ENCODE data around the gene AIF1L. TPM values are rescaled to one million over a fixed set of nuclear protein-coding genes. Genes with fewer than 3 reads are reported as not detected.
"Not testable (repeated sequence)": the region's sequence is repeated elsewhere in the genome, so short reads cannot be mapped to it uniquely, and the experiment has no call there.

The AIF1L gene
- total RNA-seq, 2 experiments from 2014 or later, result 0.11 to 0.23 TPM

DNA sequence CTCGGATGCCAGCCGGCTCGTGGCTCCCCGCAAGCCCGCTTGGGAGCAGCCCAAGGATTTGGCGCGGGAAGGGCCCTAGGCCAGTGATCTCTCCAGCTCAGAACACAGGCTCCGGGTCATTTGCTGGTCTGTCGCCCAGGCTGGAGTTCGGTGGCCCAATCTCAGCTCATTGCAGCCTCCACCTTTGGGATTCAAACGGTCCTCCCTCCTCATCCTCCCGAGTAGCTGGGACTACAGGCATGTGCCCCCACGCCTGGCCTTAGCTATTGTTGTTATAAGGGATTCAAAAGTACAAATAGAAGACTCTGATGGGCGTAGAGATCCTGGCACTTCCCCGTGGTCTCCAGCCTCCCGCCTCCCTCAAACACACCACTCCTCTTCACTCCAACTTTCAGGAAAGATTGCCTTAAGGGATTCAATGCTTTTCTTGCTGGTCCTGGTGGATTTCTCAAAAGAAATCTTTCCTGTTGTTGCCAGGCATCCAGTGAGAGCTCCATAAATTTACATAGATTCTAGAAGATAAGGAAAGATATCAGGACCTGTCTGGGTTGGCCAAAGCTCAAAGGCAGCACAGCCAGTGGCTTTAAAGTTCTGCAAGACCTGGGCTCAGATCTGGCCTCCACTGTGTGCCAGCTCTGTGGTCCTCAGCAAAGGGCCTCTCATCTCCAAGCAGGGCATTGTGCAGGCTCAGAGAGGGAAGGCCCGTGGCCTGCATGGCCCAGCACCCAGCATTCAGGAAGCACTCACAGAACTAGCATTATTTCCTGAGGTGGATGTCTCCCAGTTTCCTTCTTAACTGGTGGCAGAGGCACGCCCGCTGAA is 1.0 kb downstream of the AIF1L start:
- POLR2A ChIA-PET, result no interaction called here
- CTCF ChIA-PET, result interaction anchor here (0.6 to 1.6 kb wide), 2 partner anchors 21 to 40 kb away, joined by 3 read pairs; no protein-coding TSS in a partner anchor

- POLR2A ChIA-PET, result no interaction called here
- CTCF ChIA-PET, result interaction anchor here (1.6 kb wide), 1 partner anchor 41 kb away, joined by 3 read pairs; no protein-coding TSS in a partner anchor
Measured at GRCh38 chr9:131097948-131098278, 1.6 kb downstream of the AIF1L start.

DNA sequence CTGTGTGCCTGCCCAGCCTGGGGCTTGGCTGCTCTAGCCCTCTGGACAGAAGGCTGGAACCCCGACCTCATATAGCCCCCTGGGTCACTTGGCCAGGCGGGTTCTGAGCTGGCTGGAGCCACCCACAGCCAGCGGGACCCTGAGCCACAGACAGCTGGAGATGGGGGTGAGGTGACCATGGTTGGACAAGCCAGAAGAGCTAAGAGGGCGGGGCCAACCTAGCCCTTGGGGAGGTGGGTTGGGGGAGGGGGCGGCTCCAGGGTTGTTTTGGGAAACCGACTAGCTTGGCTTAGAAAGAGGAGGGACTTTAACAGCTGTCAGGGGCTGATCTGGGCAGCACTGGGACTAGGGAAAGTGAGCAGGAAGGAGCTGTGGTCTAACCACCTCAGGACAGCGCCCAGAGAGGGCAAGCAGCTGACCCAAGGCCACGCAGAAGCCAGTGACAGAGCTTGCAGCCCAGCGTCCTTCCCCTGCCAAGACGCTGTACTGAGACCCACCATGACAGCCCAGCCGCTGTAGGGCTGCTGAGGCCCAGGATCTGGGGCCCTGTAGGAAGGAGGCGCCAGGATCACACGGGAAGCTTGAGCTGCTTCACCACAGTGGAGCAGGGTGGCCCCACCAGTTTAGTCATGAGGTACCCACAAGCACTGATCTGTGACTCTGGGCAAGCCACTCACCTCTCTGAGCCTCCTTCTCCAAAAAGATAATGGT is 2.2 kb downstream of the AIF1L start:
- POLR2A ChIA-PET, result no interaction called here

DNA sequence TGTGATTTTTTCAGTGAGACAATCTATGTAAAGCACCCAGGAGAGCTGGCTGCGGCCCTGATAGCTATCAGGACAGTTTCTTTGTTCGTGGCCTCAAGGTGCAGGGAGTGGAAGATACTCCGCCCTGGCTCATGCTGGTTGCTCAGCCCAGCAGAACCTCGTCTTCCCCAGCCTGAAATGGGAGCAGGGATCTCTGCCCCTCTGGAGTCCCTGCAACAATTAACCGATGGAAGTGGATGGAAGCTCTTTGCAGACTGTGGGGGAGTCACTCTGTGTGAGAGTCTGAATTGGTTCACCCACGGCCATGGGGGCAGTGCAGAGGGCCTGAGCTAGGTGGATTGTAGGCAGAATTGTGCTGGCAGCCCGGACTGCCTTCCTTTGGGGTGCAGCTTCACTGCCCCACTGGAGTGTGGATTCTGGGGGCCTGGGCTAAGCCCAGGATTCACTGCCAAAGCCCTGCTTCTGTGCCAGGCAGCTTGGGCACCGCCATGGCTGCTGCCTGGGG is 2.8 kb downstream of the AIF1L start:
- POLR2A ChIA-PET, result no interaction called here
- CTCF ChIA-PET, result interaction anchor here (0.5 kb wide), 1 partner anchor 372 kb away, joined by 3 read pairs; no protein-coding TSS in a partner anchor

More for the DNA sequence above, 2.2 kb downstream of the AIF1L start:
- CTCF ChIA-PET, result interaction anchor here (1.6 kb wide), 1 partner anchor 41 kb away, joined by 3 read pairs; no protein-coding TSS in a partner anchor

- CTCF ChIA-PET, result interaction anchor here (0.5 to 0.6 kb wide), 2 partner anchors 69 to 373 kb away, joined by 3 read pairs; no protein-coding TSS in a partner anchor
- POLR2A ChIA-PET, result not testable (repeated sequence)
Measured at GRCh38 chr9:131099845-131100244, 3.5 kb downstream of the AIF1L start.

GRCh38 chr9:131100445-131100844 is 4.1 kb downstream of the AIF1L start:
- POLR2A ChIA-PET, result no interaction called here
- CTCF ChIA-PET, result interaction anchor here (0.6 kb wide), 1 partner anchor 69 kb away, joined by 3 read pairs; no protein-coding TSS in a partner anchor

DNA sequence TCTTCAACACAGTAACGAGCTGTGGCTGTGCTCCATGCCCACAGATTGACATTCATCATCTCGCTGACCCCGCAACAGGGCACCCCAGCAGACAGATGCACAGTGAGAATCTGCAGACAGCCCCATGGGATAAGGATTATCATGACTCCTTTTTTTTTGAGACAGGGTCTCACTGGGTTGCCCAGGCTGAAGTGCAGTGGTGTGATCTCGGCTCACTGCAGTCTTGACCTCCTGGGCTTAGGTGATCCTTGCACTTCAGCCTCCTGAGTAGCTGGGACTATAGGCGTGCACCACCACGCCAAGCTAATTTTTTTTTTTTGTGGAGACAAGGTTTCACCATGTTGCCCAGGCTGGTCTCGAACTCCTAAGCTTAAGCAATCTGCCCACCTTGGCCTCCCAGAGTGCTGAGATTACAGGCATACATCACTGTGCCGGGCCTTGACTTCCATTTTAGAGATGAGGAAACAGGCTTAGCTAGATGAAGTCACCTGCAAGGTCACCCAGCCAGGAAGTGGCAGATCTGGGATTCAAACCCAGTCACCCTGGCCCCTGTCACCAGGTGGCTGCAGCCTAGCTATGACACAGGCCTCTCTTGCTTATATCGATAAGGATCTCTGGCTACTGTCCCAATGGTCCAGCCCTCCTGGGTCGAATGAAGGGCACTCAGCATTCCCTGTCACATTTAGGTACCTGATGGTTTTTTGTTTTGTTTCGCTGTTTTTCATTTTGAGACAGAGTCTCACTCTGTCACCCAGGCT is 5.1 kb downstream of the AIF1L start:
- CTCF ChIA-PET, result no interaction called here
- POLR2A ChIA-PET, result interaction anchor here (0.5 kb wide), 1 partner anchor 42 kb away, joined by 7 read pairs; no protein-coding TSS in a partner anchor

DNA sequence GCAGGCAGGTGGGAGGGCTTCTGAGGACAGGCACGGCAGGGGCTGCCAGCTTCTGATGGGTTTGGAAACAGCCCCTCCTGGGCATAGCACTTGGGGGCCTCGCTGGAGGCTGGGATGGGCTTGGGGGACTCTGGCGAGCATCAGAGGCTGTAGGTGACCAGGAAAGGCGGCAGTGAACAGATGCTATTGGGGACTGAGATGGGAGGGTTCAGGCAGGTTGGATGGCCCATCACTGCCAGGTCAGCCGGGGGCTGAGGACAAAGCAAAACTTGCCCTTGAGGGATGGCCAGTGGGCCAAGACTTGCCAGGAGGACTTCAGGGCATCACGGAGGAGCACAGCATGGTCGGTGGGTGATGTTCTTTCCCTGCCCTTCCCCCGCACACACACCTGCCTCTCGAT is 6.7 kb downstream of the AIF1L start:
- POLR2A ChIA-PET, result no interaction called here

DNA sequence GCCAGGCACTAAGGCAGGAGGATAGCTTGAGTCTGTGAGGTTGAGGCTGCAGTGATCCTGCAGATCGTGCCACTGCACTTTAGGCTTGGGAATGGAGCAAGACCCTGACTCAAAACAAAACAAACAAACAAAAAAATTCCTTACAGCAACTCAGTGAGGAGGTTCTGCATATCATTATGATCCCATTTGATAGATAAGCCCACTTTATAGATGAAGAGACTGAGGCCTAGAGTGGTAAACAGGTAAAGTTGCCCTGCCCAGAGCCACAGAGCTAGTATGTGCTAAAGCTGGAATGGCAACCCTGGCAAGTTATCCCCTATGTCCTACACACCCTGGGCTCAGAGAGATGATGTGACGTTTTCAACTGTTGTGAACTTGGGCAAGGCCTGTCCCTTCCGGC is 7.2 kb downstream of the AIF1L start:
- CTCF ChIA-PET, result no interaction called here
- POLR2A ChIA-PET, result no interaction called here

More for the DNA sequence above, 6.7 kb downstream of the AIF1L start:
- CTCF ChIA-PET, result no interaction called here

DNA sequence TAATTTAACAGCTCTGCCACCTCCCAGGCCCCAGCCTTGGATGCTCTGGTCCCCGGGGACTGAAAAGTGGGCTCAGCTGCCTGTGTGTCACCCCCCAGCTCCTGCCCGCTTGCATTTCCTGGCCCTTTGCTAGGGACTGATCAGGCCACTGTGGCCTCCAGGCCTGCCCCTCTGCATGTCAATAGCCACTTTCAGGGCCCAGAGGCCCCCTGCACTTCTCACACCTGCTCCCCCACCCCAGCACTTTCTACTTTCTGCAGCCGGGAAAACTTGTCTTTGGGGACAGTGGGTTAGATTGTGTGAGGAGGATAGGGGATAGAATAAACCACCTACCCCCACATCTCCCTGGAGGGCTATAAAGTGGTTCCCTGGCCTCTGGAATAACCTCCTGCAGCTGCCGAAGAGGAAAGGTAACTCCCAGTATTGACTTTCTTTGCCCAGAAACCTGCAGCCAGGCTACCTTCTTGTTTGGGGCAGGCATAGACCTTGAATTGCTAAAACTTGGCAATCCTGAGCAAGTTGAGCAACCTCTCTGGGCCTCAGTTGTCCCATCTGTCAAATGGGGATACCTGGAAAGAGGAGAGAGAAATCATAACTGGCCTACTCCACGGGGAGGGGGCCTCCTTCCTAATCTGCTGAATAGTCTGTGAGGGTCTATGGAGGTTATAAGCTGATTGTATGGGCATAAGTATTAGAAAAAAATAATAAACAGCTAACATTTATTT is 7.8 kb downstream of the AIF1L start:
- POLR2A ChIA-PET, result no interaction called here
- CTCF ChIA-PET, result no interaction called here

GRCh38 chr9:131105952-131106351 is 9.6 kb downstream of the AIF1L start:
- ChIA-PET POLR2A (no interaction called here), CTCF (no interaction called here)

- POLR2A ChIA-PET, result no interaction called here
- CTCF ChIA-PET, result no interaction called here
Measured at GRCh38 chr9:131107760-131108159, 11.4 kb downstream of the AIF1L start.

DNA sequence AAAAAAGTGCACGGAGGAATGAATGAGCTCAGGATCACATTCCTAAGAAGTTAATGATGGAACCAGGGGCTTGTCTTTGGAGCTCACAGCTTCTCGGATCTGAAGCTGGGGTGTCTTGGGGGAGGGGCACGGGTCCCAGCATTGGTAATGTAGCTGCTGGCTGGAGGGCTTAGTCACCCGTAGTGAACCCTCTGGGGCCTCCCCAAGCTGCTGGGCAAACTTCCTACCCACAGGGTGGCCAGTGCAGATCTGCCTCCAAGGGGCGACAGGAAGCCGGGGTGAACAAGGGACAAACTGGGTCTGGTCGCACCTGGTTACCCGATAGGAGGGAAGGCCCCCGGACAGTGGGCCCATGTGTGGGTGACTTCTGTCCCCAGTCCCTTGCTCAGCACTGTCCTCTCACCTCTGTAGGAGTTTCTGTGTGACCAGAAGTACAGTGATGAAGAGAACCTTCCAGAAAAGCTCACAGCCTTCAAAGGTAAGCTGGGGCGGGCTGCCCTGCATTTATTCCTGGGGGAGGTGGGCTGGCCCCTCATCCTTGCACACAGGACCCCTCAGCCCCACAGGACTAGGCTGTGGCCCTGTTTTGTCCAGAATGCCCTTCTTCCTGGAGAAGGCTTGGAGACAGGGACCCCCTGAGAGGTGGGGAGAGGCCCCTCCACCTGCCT is 15.0 kb downstream of the AIF1L start:
- POLR2A ChIA-PET, result no interaction called here
- CTCF ChIA-PET, result interaction anchor here (0.6 kb wide), 1 partner anchor 39 kb away, joined by 3 read pairs; no protein-coding TSS in a partner anchor

DNA sequence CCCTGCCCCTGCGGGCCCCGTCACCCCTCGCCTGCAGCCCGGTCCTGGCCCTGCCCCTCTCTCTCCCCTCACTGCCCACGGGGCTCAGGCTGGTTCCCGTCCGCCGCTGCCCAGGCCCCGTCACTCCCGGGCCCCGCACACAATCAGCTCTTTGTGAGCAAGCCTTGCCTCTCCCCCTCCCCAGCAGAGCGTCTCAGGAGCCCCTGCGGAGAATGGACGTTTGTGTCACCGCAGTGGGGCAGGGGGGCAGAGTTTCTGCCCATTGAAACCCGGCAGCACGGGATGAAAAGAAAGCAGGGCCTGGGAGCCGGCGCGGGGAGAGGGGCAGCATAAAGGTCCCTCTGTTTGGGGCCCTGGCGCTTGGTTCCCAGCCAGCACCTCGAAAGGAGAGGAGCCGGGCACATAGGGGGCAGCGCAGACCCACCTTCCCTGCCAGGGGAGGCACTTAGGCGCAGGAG is 15.6 kb downstream of the AIF1L start:
- ChIA-PET POLR2A (no interaction called here), CTCF (no interaction called here)

GRCh38 chr9:131112374-131113154 is 16.2 kb downstream of the AIF1L start:
- POLR2A ChIA-PET, result no interaction called here
- CTCF ChIA-PET, result no interaction called here

GRCh38 chr9:131113655-131114054 is 17.3 kb downstream of the AIF1L start:
- ChIA-PET POLR2A (no interaction called here), CTCF (no interaction called here)

DNA sequence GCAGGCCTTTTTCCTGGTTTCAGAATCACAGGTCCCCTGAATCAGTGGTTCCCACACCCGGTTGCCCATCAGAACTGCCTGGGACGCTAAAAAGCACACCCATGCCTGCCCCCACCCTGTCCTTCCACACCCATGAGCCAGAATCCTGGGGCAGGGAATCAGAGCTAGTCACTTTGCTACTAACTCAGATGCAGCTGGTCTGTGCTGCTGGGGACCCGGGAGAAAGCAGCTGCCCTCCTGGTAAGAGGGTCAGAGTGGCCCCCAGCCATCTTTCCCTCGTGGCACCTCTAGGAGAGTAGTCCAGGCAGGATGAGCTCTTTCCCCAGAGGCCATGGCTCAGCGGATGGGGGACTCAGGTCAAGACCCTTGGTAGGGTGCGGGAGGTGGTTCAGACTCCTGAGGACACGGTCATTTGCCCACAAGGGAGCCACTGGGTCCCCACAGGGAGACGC is 17.8 kb downstream of the AIF1L start:
- ChIA-PET POLR2A (no interaction called here), CTCF (no interaction called here)

GRCh38 chr9:131115360-131115742 is 19.0 kb downstream of the AIF1L start:
- CTCF ChIA-PET, result not testable (repeated sequence)

More at GRCh38 chr9:131115360-131115742, 19.0 kb downstream of the AIF1L start:
- POLR2A ChIA-PET, result not testable (repeated sequence)
